Colonic mucosa (tissue), 4 donors: ENCODE results near the gene CTNS. TPM values are rescaled to one million over a fixed set of nuclear protein-coding genes. Genes with fewer than 3 reads are reported as not detected.

Experiments
- DNase-seq: peaks from one replicate; pipeline ENCODE4 v3.0.0-alpha.2; 2020
- H3K27ac ChIP-seq: fragments of 200-600 bp; one replicate; pipeline ENCODE4 v1.8.0; 2021
- H3K27me3 ChIP-seq: fragments of 200-600 bp; one replicate; pipeline ENCODE4 v1.8.0; 2021
- H3K36me3 ChIP-seq: fragments of 200-600 bp; one replicate; pipeline ENCODE4 v1.8.0; 2021
- H3K4me1 ChIP-seq: fragments of 200-600 bp; one replicate; pipeline ENCODE4 v1.8.0; 2021; ENCODE audit warnings: mild to moderate bottlenecking
- H3K4me3 ChIP-seq: fragments of 200-600 bp; one replicate; pipeline ENCODE4 v1.8.0; 2021
- H3K9ac ChIP-seq, 2 donors: one replicate each; pipeline ENCODE4 v1.7.0; 2013; ENCODE audit warnings: control low read depth in 2 of 2, low read depth in 2 of 2, low read length in 2 of 2
- H3K9me3 ChIP-seq: fragments of 200-600 bp; one replicate; pipeline ENCODE4 v1.8.0; 2021
- intact Hi-C: fragments of 100-400 bp; cut with DNase I; formaldehyde crosslinking; loops from one replicate; pipeline ENCODE4 v1.14.1; 2022
- total RNA-seq, 2 donors: library from RNA; stranded (reverse); fragmentation: NEBNext Ultra II Directional in 1 of 2; extraction: Animal tissue kit (Norgen Biotek cat#: 25700) in 1 of 2; gene quantifications; one replicate each; pipeline ENCODE4 v1.2.1, GENCODE V29; 2021
- TF ChIP-seq, protein P1 (sequence below): fragments of 200-600 bp; IDR thresholded peaks from one replicate; pipeline ENCODE4 v1.8.0; 2022; ENCODE audit warnings: antibody characterized with exemption, mild to moderate bottlenecking
- donor health status: healthy.
- donor health status: DM: no; HTN: no; CAD: no.
- donor health status: DM: no; HTN: no; CAD: no.

CTNS gene
- total RNA-seq, 2 donors from 2014 or later, result 7.9 to 8.1 TPM

DNA sequence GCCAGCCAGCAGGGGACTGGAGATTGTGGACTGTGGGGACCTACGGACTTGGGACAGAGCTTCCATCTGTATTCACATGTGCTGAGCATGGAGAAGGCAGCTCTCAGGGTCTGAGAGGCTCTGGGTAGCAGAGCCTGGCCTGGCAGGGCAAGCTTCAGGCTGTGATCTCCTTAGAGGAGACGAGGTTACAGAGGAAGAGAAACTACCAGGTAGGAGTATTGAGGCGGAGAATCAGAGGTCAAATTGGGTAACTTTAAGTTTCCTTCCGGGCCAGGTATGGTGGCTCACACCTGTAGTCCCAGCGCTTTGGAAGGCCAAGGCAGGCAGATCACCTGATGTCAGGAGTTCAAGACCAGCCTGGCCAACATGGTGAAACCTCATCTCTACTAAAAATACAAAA is 8.8 kb downstream of the CTNS start:
- intact Hi-C loops, result loop anchor here (5.0 to 10.0 kb wide), 2 partner anchors 111 to 598 kb away; no protein-coding TSS in a partner anchor
- Histone ChIP-seq H3K9ac (no peak overlapping the region), H3K4me1 (no peaks in the 10 kb centered on the region), H3K27ac (no peak overlapping the region), H3K27me3 (no peaks in the 10 kb centered on the region), H3K9me3 (no peaks in the 10 kb centered on the region), H3K36me3 (no peaks in the 10 kb centered on the region), H3K4me3 (no peak overlapping the region)
- DNase-seq, result no peak
- TF ChIP-seq, protein P1, sequence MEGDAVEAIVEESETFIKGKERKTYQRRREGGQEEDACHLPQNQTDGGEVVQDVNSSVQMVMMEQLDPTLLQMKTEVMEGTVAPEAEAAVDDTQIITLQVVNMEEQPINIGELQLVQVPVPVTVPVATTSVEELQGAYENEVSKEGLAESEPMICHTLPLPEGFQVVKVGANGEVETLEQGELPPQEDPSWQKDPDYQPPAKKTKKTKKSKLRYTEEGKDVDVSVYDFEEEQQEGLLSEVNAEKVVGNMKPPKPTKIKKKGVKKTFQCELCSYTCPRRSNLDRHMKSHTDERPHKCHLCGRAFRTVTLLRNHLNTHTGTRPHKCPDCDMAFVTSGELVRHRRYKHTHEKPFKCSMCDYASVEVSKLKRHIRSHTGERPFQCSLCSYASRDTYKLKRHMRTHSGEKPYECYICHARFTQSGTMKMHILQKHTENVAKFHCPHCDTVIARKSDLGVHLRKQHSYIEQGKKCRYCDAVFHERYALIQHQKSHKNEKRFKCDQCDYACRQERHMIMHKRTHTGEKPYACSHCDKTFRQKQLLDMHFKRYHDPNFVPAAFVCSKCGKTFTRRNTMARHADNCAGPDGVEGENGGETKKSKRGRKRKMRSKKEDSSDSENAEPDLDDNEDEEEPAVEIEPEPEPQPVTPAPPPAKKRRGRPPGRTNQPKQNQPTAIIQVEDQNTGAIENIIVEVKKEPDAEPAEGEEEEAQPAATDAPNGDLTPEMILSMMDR, result no peak

DNA sequence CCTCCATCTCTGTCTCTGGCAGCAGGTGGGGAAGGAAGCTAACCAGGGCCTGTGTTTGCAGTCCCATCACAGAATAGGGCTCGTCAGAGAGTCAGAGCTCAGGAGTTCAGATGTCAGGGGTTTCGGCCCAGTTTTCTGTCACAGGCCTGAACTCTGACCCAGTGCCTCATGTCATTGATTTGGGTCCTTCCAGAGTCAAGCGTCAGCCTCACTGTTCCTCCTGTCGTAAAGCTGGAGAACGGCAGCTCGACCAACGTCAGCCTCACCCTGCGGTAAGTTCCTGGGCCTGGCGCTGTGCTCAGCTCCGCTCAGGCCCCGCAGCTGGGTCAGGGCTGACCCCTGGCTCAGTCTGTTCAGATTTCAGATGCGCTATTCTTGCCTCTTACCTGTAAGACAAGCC is 10.7 kb downstream of the CTNS start:
- intact Hi-C loops, result loop anchor here (5.0 to 10.0 kb wide), 2 partner anchors 112 to 600 kb away; no protein-coding TSS in a partner anchor
- H3K4me1 ChIP-seq, result no peaks in the 10 kb centered on the region
- H3K4me3 ChIP-seq, result no peak overlapping the region
- no peak overlapping the region for H3K9ac ChIP-seq
- DNase-seq, result no peak
- TF ChIP-seq, protein P1, result no peak
- H3K36me3 ChIP-seq, result no peaks in the 10 kb centered on the region
- H3K27me3 ChIP-seq, result no peaks in the 10 kb centered on the region
- no peak overlapping the region for H3K27ac ChIP-seq
- H3K9me3 ChIP-seq, result no peaks in the 10 kb centered on the region

DNA sequence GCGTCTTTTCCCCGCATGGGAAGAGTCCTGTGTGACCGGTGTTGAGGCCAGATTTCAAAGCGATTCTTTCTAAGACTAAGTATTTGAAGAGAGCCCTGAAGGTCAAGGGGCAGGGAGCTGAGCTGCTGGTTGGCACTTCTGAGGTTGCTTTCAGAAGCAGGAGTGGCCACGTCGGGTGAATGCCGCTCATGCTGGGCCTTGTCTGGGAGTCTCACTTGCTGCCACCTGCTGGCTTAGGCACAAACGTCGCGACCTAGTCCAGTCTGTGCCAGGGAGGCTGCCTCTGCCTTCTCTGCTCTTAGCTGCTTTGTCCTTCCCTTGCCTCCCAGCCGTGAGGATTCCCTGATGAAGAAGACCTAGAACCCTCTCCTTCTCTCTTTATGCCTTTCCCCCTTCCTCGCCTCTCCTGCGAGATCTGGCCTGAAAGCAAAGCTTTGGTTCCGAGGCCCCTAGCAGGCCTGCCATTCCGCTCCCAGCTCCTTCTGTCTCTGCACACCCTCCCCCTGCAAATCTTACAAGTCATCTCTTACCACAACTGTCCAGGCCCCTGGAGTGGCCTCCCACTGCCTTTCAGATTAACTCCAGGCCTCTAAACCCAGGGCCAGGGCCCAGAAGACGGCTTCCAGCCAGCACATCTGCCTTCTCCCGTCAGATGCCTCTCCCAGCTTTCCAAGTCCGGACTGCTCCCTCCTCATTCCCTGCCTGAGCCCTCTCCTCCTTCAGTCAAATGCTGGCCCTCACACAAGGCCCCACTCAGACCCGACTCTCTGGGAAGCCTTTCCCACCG is 11.4 kb downstream of the CTNS start:
- Histone ChIP-seq H3K27ac (no peak overlapping the region), H3K27me3 (no peaks in the 10 kb centered on the region), H3K9me3 (no peaks in the 10 kb centered on the region), H3K4me1 (no peaks in the 10 kb centered on the region), H3K9ac (no peak overlapping the region), H3K36me3 (no peaks in the 10 kb centered on the region), H3K4me3 (no peak overlapping the region)
- peak; percentile 51 for DNase-seq
- TF ChIP-seq, protein P1, result peak; percentile 41
- intact Hi-C loops, result loop anchor here (5.0 to 10.0 kb wide), 2 partner anchors 113 to 601 kb away; no protein-coding TSS in a partner anchor

DNA sequence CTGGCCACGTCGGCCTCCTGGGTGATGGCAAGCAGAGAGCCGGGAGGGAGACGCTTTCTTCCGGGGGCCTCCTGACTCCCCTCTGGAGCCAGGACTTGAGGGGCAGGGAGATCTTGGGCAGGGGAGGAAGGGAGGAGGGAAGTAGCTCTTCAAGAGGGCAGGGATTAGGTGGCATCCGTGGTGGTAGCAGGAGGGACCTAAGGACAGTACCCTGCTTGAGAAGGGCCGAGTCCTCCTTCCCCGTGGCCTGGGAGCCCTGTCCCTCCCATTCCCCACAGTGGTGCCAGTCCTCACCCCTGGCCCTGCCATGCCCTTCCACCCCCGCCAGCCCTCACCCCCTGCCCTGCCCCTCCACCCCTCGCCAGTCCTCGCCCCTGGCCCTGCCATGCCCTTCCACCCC is 19.2 kb downstream of the CTNS start:
- Histone ChIP-seq H3K9ac (no peak overlapping the region), H3K9me3 (no peaks in the 10 kb centered on the region), H3K4me3 (no peak overlapping the region), H3K27ac (no peak overlapping the region), H3K36me3 (no peaks in the 10 kb centered on the region), H3K4me1 (no peaks in the 10 kb centered on the region), H3K27me3 (no peaks in the 10 kb centered on the region)
- intact Hi-C loops, result no loop called here
- no peak for DNase-seq
- TF ChIP-seq, protein P1, result no peak

DNA sequence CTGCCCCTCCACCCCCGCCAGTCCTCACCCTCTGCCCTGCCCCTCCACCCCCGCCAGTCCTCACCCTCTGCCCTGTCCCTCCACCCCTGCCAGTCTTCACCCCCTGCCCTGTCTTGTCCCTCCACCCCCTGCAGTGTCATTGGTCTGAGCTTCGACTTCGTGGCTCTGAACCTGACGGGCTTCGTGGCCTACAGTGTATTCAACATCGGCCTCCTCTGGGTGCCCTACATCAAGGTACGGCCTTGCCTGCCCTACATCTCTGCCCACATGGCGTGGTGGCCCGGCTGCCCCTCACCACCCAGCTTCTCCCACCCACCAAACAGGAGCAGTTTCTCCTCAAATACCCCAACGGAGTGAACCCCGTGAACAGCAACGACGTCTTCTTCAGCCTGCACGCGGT is 19.8 kb downstream of the CTNS start:
- Histone ChIP-seq H3K4me3 (no peak overlapping the region), H3K4me1 (no peaks in the 10 kb centered on the region)
- DNase-seq, result no peak

More for the DNA sequence above, 19.8 kb downstream of the CTNS start:
- no peaks in the 10 kb centered on the region for H3K36me3 ChIP-seq
- H3K9ac ChIP-seq, result no peak overlapping the region
- intact Hi-C loops, result no loop called here
- no peaks in the 10 kb centered on the region for H3K27me3 ChIP-seq
- no peak overlapping the region for H3K27ac ChIP-seq
- H3K9me3 ChIP-seq, result no peaks in the 10 kb centered on the region
- TF ChIP-seq, protein P1, result no peak
